BLaER1 (cell line): ENCODE measurements around the gene TRAT1.

Experiments used
- H3K27ac ChIP-seq: shearing (Covaris generic); formaldehyde crosslinking; 2 replicates; pipeline ENCODE4 v1.8.1; 2022
- H3K27me3 ChIP-seq: shearing (Covaris generic); formaldehyde crosslinking; 2 replicates; pipeline ENCODE4 v1.8.1; 2022
- H3K36me3 ChIP-seq: shearing (Covaris generic); formaldehyde crosslinking; 2 replicates; pipeline ENCODE4 v1.8.1; 2022
- H3K4me1 ChIP-seq: shearing (Covaris generic); formaldehyde crosslinking; 2 replicates; pipeline ENCODE4 v1.8.1; 2022
- H3K4me2 ChIP-seq: shearing (Covaris generic); formaldehyde crosslinking; 2 replicates; pipeline ENCODE4 v1.8.1; 2022
- H3K4me3 ChIP-seq: shearing (Covaris generic); formaldehyde crosslinking; 2 replicates; pipeline ENCODE4 v1.8.1; 2022
- H3K9ac ChIP-seq: shearing (Covaris generic); formaldehyde crosslinking; 2 replicates; pipeline ENCODE4 v1.8.1; 2022
- H3K9me3 ChIP-seq: shearing (Covaris generic); formaldehyde crosslinking; 2 replicates; pipeline ENCODE4 v1.8.1; 2022
- H4K20me1 ChIP-seq: shearing (Covaris generic); formaldehyde crosslinking; 2 replicates; pipeline ENCODE4 v1.8.1; 2022
- Cebpa-rat ChIP-seq: shearing (Covaris generic); IDR thresholded peaks from 2 replicates; pipeline ENCODE4 v1.8.1; 2022

Gene TRAT1

GRCh38 chr3:108891833-108892232 lies 69.2 kb downstream of the TRAT1 start:
- TF ChIP-seq Cebpa-rat: no peak
- no peaks in the 10 kb centered on the region for H3K36me3 ChIP-seq
- no peaks in the 10 kb centered on the region for H3K27me3 ChIP-seq
- no peak overlapping the region for H3K9ac ChIP-seq
- no peaks in the 10 kb centered on the region for H4K20me1 ChIP-seq
- no peak overlapping the region for H3K4me2 ChIP-seq
- no peak overlapping the region for H3K27ac ChIP-seq
- H3K4me1 ChIP-seq: no peaks in the 10 kb centered on the region
- H3K4me3 ChIP-seq: no peak overlapping the region
- no peaks in the 10 kb centered on the region for H3K9me3 ChIP-seq

- Histone ChIP-seq H4K20me1 (no peaks in the 10 kb centered on the region), H3K4me3 (no peak overlapping the region), H3K9ac (no peak overlapping the region), H3K36me3 (no peaks in the 10 kb centered on the region), H3K4me2 (no peak overlapping the region), H3K9me3 (no peaks in the 10 kb centered on the region), H3K27ac (no peak overlapping the region), H3K27me3 (no peaks in the 10 kb centered on the region), H3K4me1 (no peaks in the 10 kb centered on the region)
- no peak for TF ChIP-seq Cebpa-rat
These were observed 72.4 kb downstream of the TRAT1 start for GRCh38 chr3:108894981-108895380.

GRCh38 chr3:108897883-108898282 lies 75.3 kb downstream of the TRAT1 start:
- no peak overlapping the region for H3K4me3 ChIP-seq
- TF ChIP-seq Cebpa-rat: no peak
- H3K4me1 ChIP-seq: no peaks in the 10 kb centered on the region; the same call in 1 of the 2 replicates
- no peaks in the 10 kb centered on the region for H3K36me3 ChIP-seq
- no peak overlapping the region for H3K27ac ChIP-seq
- no peak overlapping the region for H3K9ac ChIP-seq
- H3K27me3 ChIP-seq: no peaks in the 10 kb centered on the region
- H3K4me2 ChIP-seq: no peak overlapping the region
- no peaks in the 10 kb centered on the region for H3K9me3 ChIP-seq
- no peaks in the 10 kb centered on the region for H4K20me1 ChIP-seq

GRCh38 chr3:108899530-108899929 lies 76.9 kb downstream of the TRAT1 start:
- H3K4me3 ChIP-seq: no peak overlapping the region
- no peaks in the 10 kb centered on the region for H4K20me1 ChIP-seq
- H3K9ac ChIP-seq: no peak overlapping the region
- H3K27me3 ChIP-seq: no peaks in the 10 kb centered on the region
- no peaks in the 10 kb centered on the region; the same call in 1 of the 2 replicates for H3K4me1 ChIP-seq
- no peaks in the 10 kb centered on the region for H3K9me3 ChIP-seq
- no peak overlapping the region for H3K27ac ChIP-seq
- H3K4me2 ChIP-seq: no peak overlapping the region
- TF ChIP-seq Cebpa-rat: no peak
- H3K36me3 ChIP-seq: no peaks in the 10 kb centered on the region
